ENCODE results near the gene ANO9.

- TF ChIP-seq POLR2A (IDR thresholded peaks at IDR 0.05; ENCODE audit: low read depth) (no peak), CTCF (IDR thresholded peaks at IDR 0.05) (no peak)
Measured at GRCh38 chr11:487571-488021, 45.8 kb upstream of the ANO9 start.

Data from esophagus muscularis mucosa (tissue), 3 donors.